ENCODE data around the gene EMP2. TPM values are rescaled to one million over a fixed set of nuclear protein-coding genes. Genes with fewer than 3 reads are reported as not detected.
A peak's percentile ranks its signal among the peaks of the same experiment; 100 is the strongest.
"Not testable (repeated sequence)": the region's sequence is repeated elsewhere in the genome, so short reads cannot be mapped to it uniquely, and the experiment has no call there.

The EMP2 gene
- total RNA-seq, 1 donor = under 0.01 TPM

GRCh38 chr16:10525214-10525825, 55.1 kb downstream of the EMP2 start:
- DNase-seq (ENCODE audit: low read depth in 2 of 3, low spot score in 2 of 3) = no peak

DNA sequence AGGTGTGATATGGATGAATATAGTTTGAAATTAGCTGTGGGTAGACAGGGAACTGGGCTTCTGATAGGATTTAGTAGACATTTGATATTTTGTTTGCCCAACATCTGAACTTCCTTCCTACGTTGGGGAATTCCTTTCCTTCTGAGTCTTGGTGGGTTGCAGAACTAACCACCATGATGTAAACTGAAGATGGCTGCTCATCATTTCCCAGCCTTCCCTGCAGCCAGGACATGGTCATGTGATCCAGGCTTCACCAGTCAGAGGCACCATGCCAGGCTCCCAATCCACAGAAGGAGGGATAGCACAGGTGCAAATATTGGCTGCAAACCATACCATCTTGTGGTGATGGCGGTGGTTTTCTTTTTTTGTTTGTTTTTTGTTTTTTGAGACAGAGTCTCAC, 57.4 kb downstream of the EMP2 start:
- DNase-seq (ENCODE audit: low read depth in 2 of 3, low spot score in 2 of 3) = no peak

DNA sequence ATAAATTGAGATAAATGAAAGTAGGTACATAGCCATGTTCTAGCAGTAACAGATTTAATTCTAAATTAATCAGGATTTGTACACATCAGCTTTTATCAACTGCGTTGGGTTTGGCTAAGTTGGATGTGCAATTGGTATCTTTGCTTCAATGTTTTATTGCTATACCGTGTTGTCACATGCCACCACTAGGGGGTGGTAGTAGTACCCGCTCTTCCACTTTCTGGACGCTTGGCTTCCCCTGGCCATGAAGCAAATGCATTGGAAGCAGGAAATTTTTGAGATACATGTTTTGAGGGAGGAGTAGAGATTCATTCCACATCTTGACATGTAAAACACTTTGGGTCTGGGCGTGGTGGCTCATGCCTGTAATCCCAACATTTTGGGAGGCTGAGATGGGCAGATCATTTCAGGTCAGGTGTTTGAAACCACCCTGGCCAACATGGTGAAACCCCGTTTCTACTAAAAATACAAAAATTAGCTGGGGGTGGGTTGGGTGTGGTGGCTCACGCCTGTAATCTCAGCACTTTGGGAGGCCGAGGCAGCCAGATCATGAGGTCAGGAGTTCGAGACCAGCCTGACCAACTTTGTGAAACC, 58.6 kb downstream of the EMP2 start:
- DNase-seq (ENCODE audit: low read depth in 2 of 3, low spot score in 2 of 3) = peak; percentile 11 to 66 (median 55)

DNA sequence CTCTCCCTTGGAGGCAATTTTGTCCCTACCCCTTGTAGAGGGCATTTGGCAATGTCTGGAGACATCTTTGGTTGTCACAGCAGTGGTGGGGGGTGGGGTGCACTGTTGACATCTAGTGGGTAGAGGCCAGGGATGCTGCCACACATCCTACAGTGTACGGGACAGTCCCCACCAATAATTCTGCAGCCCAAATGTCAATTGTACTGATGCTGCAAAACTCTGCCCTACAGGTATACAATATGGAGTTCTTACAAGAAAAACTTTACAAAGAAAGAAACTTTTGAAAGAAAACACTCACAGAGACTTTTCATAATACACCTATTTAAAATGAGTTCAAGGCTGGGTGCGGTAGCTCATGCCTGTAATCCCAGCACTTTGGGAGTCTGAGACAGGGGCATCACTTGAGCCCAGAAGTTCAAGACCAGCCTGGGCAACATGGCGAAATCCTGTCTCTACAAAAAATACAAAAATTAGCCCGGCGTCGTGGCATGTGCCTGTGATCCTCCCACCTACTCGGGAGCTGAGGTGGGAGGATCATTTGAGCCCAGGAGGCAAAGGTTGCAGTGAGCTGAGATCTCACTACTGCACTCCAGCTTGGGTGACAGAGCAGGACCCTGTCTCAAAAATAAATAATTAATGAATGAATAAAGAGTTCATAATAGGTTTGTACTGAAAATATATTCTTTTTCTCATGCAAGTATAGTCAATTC, 59.4 kb downstream of the EMP2 start:
- no peak for DNase-seq (ENCODE audit: low read depth in 2 of 3, low spot score in 2 of 3)

GRCh38 chr16:10519929-10520868, 60.2 kb downstream of the EMP2 start:
- no peak for DNase-seq (ENCODE audit: low read depth in 2 of 3, low spot score in 2 of 3)

GRCh38 chr16:10519297-10519696, 61.1 kb downstream of the EMP2 start:
- no peak for DNase-seq (ENCODE audit: low read depth in 2 of 3, low spot score in 2 of 3)

DNA sequence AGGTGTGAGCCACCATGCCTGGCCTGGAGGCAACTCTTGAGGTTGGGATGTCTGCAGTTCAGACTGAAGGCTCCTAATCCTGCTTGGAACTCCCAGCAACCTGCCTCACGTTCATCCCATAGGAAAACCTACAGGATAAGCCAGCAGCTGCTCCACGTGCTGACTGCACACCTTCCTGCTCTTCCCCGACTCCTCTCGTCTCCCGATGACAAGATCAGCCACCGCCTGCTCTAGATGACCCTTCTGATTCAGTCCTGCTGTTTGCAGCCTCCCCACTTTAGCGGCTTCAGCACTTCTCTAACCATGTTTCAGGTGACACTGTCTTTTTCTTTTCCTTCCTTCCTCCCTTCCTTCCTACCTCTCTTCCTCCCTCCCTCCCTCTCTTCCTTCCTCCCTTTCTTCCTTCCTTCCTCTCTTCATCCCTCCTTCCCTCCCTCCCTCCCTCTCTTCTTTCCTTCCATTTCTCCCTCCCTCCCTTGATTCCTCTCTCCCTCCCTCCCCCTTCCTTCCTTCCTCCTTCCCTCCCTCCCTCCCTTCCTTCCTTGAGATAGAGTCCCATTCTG, 61.8 kb downstream of the EMP2 start:
- DNase-seq (ENCODE audit: low read depth in 2 of 3, low spot score in 2 of 3) = no peak

DNA sequence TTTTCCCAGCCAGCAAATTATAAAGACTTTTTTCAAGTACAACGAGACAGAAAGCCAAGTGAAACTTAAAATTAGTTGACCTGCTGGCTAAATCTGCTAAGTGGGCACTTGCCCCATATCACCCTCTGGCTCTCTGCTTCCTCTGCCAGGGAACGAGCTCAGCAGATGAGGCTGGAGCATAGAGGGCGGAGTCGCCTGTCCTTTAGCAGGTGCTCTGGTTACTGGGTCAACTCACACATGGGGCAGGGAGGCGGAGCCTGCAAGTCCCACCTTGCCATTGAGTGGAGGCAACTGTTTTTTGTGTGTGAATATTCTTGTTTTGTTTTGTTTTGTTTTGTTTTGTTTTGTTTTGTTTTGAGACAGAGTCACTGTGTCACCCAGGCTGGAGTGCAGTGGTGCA, 62.5 kb downstream of the EMP2 start:
- no peak for DNase-seq (ENCODE audit: low read depth in 2 of 3, low spot score in 2 of 3)

DNA sequence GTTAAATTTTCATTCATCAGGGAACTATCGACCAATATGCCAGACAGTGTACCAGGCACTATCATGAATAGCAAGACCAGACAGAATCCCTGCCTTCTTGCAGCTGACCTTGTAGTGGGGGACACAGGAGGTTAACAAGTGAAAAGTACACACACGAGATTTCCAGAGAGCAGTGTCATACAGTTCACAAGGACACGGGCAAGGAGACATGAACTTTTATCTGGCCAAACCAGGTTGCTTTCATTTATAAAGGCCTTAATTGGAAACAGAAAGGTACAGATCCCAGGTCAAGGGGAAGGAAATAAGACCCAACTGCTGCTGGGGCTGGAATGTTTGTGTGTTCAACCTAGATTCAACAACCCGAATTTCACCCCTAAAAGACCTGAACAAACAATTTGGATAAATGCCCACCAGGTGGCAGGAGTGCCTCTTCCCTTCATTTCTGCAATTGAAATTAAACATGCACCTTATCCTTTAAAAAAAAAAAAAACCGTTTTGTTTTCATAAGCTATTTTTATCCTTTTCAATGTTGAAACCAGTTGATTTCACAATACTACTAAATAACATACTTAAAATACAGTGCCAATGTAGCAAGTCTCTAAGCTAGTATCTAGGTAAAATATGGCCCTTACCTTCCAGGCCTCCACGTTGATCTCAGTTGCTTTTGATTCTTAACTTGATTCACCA, 65.9 kb downstream of the EMP2 start:
- peak; percentile 14 to 83 (median 56) for DNase-seq (ENCODE audit: low read depth in 2 of 3, low spot score in 2 of 3)

DNA sequence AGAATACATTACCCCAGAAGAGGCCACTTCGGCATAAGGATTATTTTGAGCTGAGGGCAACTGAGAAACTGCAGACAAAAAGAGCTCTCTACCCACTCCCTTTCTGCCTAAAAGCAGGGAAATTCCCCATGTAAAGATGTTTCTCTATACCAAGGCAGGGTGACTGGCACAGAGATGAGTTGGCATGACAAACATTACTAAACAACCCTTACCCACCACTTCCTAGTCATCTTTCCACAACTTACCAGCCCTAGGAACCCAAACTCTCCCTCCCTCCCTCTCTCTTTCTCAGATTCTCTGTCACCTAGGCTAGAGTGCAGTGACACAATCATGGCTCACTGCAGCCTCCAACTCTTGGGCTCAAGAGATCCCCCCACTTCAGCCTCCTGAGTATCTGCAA, 68.6 kb downstream of the EMP2 start:
- DNase-seq (ENCODE audit: low read depth in 2 of 3, low spot score in 2 of 3) = no peak

GRCh38 chr16:10510279-10510678, 70.1 kb downstream of the EMP2 start:
- DNase-seq (ENCODE audit: low read depth in 2 of 3, low spot score in 2 of 3) = no peak

DNA sequence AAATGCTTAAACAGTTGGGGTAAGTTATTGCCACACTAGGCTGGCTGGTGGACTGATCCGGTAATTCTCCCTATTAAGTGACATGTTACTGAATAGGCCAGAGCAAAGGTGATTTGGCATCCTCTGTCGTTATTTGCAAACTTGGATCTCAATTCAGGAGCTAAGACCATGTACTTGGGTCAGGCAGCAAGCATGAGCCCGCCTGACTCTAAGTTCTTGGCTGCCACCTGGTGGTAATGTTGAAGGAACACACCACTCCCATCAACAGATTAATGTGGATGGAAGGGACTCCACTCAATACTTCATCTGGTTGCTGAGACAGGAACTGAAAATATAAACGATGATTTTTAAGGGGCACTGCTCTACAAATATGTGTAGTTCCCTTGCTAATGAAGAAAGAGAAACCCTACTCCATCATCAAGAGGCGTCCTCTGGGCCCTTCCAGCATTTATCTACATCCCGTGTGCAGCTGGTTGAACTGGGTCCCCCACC, 70.8 kb downstream of the EMP2 start:
- peak; percentile 52 to 88 (median 75) for DNase-seq (ENCODE audit: low read depth in 2 of 3, low spot score in 2 of 3)

DNA sequence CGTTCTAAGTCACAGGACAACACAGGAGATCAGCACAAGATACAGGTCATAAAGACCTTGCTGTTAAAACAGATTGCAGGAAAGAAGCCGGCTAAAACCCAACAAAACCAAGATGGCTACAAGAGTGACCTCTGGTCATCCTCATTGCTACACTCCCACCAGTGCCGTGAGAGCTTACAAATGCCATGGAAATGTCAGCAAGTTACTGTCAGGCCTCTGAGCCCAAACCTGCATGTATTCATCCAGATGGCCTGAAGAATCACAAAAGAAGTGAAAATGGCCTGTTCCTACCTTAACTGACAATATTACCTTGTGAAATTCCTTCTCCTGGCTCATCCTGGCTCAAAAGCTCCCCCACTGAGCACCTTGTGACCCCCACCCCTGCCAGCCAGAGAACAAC, 75.1 kb downstream of the EMP2 start:
- not testable (repeated sequence) for DNase-seq (ENCODE audit: low read depth in 2 of 3, low spot score in 2 of 3)

GRCh38 chr16:10504404-10504885, 76.0 kb downstream of the EMP2 start:
- DNase-seq (ENCODE audit: low read depth in 2 of 3, low spot score in 2 of 3) = peak in 1 of 3 donors; percentile 36

GRCh38 chr16:10502776-10503175, 77.6 kb downstream of the EMP2 start:
- no peak for DNase-seq (ENCODE audit: low read depth in 2 of 3, low spot score in 2 of 3)

- peak in 1 of 3 donors; percentile 34 for DNase-seq (ENCODE audit: low read depth in 2 of 3, low spot score in 2 of 3)
Observed at GRCh38 chr16:10501016-10501607, 79.3 kb downstream of the EMP2 start.

GRCh38 chr16:10500582-10500981, 79.8 kb downstream of the EMP2 start:
- no peak for DNase-seq (ENCODE audit: low read depth in 2 of 3, low spot score in 2 of 3)

DNA sequence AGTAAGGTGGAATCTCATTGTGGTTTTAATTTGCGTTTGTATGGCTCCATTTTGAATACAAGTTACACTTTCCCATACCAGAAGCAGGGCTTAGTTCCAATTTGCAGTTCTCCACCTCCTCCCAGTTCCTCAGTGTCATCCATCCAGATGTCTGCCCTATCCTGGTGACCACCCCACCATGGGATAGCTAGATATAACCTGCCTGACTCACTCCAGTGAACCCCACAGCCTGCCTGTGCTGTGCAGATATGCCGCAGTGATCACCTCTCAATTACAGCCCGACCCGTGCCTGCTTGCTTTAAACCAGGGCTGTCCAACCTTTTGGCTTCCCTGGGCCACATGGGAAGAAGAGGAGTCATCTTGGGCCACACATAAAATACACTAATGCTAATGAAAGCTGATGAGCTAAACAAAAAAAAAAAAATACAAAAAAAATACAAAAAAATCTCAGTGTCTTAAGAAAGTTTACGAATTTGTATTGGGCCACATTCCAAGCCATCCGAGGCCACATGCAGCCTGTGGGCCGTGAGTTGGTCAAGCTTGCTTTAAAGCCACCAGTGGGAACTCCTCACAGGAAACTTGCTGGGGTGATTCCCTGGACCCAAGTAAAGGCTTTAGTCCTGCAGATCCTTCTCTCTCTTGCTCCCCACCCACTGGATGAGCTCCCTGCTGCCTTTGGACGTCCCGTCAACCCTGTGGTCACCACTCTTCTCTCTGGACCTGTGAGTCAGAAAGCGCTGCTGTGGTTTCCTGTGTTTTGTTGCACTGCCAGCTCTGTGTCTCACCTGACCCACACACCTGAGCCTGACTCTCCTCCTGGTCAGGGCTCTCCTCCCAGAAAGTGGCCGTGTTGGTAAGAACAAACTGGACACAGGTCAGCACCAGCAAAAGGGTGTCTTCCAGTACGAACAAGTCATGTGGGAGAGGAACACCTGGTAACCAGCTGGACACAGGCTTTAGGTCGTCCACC, 83.0 kb downstream of the EMP2 start:
- no peak for DNase-seq (ENCODE audit: low read depth in 2 of 3, low spot score in 2 of 3)
